BLaER1 (cell line): ENCODE measurements around the gene RAB3IP.
"Not testable (repeated sequence)": the region's sequence is repeated elsewhere in the genome, so short reads cannot be mapped to it uniquely, and the experiment has no call there.

Experiments used
- H3K27ac ChIP-seq: shearing (Covaris generic); formaldehyde crosslinking; 2 replicates; pipeline ENCODE4 v1.8.1; 2022
- H3K27me3 ChIP-seq: shearing (Covaris generic); formaldehyde crosslinking; 2 replicates; pipeline ENCODE4 v1.8.1; 2022
- H3K36me3 ChIP-seq: shearing (Covaris generic); formaldehyde crosslinking; 2 replicates; pipeline ENCODE4 v1.8.1; 2022
- H3K4me1 ChIP-seq: shearing (Covaris generic); formaldehyde crosslinking; 2 replicates; pipeline ENCODE4 v1.8.1; 2022
- H3K4me2 ChIP-seq: shearing (Covaris generic); formaldehyde crosslinking; 2 replicates; pipeline ENCODE4 v1.8.1; 2022
- H3K4me3 ChIP-seq: shearing (Covaris generic); formaldehyde crosslinking; 2 replicates; pipeline ENCODE4 v1.8.1; 2022
- H3K9ac ChIP-seq: shearing (Covaris generic); formaldehyde crosslinking; 2 replicates; pipeline ENCODE4 v1.8.1; 2022
- H3K9me3 ChIP-seq: shearing (Covaris generic); formaldehyde crosslinking; 2 replicates; pipeline ENCODE4 v1.8.1; 2022
- H4K20me1 ChIP-seq: shearing (Covaris generic); formaldehyde crosslinking; 2 replicates; pipeline ENCODE4 v1.8.1; 2022
- Cebpa-rat ChIP-seq: shearing (Covaris generic); IDR thresholded peaks from 2 replicates; pipeline ENCODE4 v1.8.1; 2022

The RAB3IP gene

DNA sequence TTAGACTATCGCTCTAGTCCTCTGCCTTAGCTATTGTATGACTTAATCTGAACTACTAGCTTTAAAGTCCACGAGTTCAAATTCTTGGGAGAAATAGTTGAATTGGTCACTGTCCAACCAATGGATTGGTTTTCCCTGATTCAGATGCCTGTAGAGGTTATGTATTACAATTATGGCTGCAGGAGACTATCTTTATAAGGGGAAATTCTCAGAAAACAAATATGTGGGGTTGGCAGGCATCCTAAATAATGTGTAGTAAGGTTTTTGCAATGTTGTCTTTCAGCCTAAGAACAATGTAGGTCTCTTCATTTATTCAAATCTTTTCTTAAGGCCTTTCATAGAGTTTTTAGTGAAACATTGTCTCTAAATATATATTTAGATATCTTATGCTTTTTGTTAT lies 113.3 kb downstream of the RAB3IP start:
- no peaks in the 10 kb centered on the region for H3K36me3 ChIP-seq
- no peaks in the 10 kb centered on the region for H3K27me3 ChIP-seq
- no peak overlapping the region for H3K27ac ChIP-seq
- no peak overlapping the region for H3K4me3 ChIP-seq
- no peak overlapping the region for H3K4me2 ChIP-seq
- H3K9me3 ChIP-seq, result peaks cover 23% of the 10 kb centered on the region
- H3K9ac ChIP-seq, result no peak overlapping the region
- no peaks in the 10 kb centered on the region for H3K4me1 ChIP-seq
- no peak for TF ChIP-seq Cebpa-rat
- H4K20me1 ChIP-seq, result no peaks in the 10 kb centered on the region

- not testable (repeated sequence) for H3K27me3 ChIP-seq, H3K4me2 ChIP-seq, H3K36me3 ChIP-seq, H4K20me1 ChIP-seq, H3K27ac ChIP-seq, H3K4me1 ChIP-seq, H3K4me3 ChIP-seq, H3K9ac ChIP-seq
- peaks cover 23% of the 10 kb centered on the region for H3K9me3 ChIP-seq
Measured at GRCh38 chr12:69853176-69853961, 114.7 kb downstream of the RAB3IP start.

GRCh38 chr12:69866698-69867097 lies 128.0 kb downstream of the RAB3IP start:
- Histone ChIP-seq H3K9me3 (no peaks in the 10 kb centered on the region), H4K20me1 (no peaks in the 10 kb centered on the region), H3K4me1 (no peaks in the 10 kb centered on the region), H3K27me3 (no peaks in the 10 kb centered on the region), H3K27ac (no peak overlapping the region), H3K36me3 (no peaks in the 10 kb centered on the region), H3K9ac (no peak overlapping the region), H3K4me3 (no peak overlapping the region), H3K4me2 (no peak overlapping the region)
- no peak for TF ChIP-seq Cebpa-rat

DNA sequence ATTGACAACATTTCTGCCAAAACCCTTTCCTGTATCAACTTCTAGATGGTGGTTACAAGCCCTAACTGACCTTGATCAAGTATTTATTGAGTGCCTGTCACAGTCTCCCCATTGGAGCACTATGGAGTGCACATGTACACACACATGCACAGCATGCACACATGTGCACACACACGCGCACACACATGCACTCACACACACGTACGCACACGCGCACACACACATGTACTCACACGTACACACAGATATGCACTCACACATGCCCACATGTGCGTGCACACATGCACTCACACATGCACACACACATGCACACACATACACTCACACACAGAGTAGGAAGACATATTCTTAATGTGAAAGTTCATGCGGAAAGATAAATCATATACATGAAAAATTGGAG lies 130.0 kb downstream of the RAB3IP start:
- no peak for TF ChIP-seq Cebpa-rat
- Histone ChIP-seq H3K4me2 (no peak overlapping the region), H3K9ac (no peak overlapping the region), H3K9me3 (no peaks in the 10 kb centered on the region), H3K27me3 (no peaks in the 10 kb centered on the region), H3K27ac (no peak overlapping the region), H4K20me1 (no peaks in the 10 kb centered on the region), H3K4me3 (no peak overlapping the region), H3K36me3 (no peaks in the 10 kb centered on the region), H3K4me1 (no peaks in the 10 kb centered on the region)

DNA sequence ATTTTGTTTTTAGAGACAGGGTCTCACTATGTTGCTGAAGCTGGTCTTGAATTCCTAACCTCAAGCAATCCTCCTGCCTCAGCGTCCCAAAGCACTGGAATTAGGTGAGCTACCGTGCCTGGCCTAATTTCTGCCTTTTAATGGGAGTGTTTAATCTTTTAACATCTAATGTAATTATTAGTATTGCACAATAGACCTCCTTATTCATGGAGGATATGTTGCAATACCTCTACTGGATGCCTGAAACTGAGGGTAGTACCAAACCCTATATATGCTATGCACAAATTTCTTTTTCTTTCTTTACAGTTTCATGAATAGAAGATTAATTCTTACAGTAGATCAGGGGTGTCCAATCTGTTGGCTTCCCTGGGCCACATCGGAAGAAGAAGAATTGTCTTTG lies 134.1 kb downstream of the RAB3IP start:
- no peaks in the 10 kb centered on the region for H3K9me3 ChIP-seq
- TF ChIP-seq Cebpa-rat, result peak; percentile 64; the same call in 1 of the 2 replicates
- H4K20me1 ChIP-seq, result no peaks in the 10 kb centered on the region
- no peaks in the 10 kb centered on the region for H3K27me3 ChIP-seq
- no peak overlapping the region for H3K4me2 ChIP-seq
- no peaks in the 10 kb centered on the region for H3K4me1 ChIP-seq
- no peak overlapping the region for H3K4me3 ChIP-seq
- no peaks in the 10 kb centered on the region for H3K36me3 ChIP-seq
- H3K9ac ChIP-seq, result no peak overlapping the region
- no peak overlapping the region for H3K27ac ChIP-seq
